Myocyte (in vitro differentiated cells): ENCODE results near the gene DDX1. TPM values are rescaled to one million over a fixed set of nuclear protein-coding genes. Genes with fewer than 3 reads are reported as not detected.
"Not testable (repeated sequence)": the region's sequence is repeated elsewhere in the genome, so short reads cannot be mapped to it uniquely, and the experiment has no call there.

Source experiments
- DNase-seq: peaks from one replicate; pipeline ENCODE4 v3.0.0-alpha.2; 2012; ENCODE audit warnings: low read depth
- total RNA-seq: library from RNA; depleted of rRNA; stranded (reverse); fragments of >200 nt; gene quantifications from 2 replicates; pipeline ENCODE4 v1.2.3, GENCODE V29; 2014

Gene DDX1
- total RNA-seq, 1 donor from 2014 or later: 89.1 TPM

DNA sequence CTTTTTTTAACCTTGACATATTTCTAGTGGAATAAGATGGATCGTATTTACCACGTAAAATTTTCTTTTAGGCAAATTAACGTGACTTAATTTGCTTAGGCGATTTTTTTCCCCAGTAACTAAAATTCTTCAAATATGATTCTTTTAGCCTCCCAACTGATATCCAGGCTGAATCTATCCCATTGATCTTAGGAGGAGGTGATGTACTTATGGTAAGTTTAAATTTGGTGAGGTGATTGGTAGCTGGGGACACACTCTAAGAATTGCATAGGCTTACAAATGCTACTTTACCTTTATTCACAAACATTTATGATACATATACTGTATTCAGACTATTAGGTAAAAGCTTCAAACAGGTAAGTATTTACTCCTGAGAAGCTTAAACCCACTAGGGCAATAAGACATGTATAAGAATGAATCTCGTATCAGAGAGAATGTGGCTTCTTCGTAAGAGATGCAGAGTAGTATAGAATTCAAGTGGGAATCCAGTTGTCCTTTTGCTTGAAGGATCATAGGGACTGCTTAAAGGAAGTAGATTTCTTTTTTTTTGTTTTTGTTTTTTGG, 3.8 kb downstream of the DDX1 start:
- no peak for DNase-seq

DNA sequence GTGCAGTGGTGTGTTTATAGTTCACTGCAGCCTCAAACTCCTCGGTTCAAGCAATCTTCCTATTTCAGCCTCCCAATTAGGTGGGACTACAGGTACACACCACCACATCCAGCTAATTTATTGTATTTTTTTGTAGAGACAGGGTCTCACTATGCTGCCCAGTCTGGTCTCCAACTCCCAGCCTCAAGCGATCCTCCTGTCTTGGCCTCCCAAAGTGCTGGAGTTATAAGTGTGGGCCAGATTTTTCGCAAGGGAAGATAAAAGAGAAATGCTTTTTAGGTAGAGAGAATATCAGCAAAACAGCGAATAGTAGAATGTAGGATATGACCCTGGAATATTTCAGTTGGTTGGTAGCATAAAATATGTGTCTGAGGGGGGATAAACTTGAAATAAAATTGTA, 4.3 kb downstream of the DDX1 start:
- DNase-seq: no peak

DNA sequence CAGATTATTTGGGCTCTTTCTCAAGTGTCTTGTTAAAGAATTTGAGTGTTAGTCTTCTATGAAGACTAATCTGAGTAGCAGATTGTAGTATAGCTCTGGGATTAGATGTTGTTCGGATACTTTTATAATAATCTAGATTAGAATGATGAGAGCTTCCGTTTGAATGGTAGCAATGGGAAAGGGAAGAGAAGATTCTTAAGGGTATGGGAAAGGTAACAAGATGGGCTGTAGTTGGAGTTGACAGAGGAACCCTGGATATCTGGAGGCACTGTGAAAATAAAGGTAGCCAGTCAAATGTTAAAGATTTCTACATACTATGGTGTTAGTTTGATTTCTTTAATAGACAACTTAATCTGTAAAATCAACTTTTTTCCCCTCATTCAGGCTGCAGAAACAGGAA, 4.7 kb downstream of the DDX1 start:
- DNase-seq: no peak

DNA sequence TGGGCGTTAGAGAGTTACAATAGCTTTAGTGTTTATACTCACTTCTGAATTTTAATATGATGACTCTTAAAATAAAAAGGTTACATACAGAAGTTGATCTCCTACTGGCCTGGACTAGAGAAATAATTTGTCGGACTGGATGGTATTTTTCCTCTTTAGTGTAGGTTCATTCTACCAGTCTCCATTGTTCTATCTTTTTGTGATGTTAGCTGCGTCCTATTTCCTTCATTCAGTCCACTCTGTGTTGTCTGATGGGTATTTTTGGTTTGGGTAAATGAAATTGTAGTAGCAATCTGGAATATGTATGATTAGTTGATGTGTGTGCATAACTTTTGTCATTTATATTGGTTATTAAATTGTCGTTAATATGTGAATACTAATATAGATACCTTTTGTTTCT, 5.3 kb downstream of the DDX1 start:
- no peak for DNase-seq

DNA sequence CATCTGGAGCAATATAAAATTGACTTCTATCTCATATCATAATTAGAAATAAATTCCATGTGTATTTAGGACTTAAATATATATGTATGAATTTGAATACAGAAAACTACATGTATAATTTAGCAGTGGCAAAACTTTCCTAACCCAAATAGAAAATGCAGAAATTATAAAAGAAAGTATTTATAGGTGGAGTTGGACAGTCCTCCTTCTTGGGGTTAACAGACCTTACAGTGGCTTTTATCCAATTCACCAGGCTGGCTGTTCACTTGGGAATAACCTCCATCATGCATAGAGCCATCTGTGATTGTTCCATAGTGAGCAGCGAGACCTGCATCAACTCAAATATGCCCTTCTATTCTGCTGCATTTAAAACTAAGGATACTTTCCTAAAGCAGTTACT, 8.3 kb downstream of the DDX1 start:
- no peak for DNase-seq

DNA sequence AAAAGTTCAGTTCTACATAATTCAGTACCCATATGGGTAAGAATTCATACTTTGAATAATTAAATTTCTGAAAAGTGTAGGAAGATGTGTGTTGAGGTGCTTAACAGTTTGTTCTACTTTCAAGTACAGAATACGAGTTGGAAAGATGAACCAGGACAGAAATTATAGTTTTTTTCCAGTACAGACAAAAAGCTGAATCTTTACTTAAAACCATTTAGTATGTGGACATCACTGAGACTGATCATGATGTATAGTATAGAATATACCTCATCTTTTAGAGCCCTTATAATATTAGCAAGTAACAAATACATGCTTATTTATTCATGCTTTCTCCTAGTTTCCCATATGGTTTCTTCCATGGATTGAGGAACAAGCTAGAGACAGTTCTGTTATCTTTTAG, 10.0 kb downstream of the DDX1 start:
- DNase-seq: no peak

DNA sequence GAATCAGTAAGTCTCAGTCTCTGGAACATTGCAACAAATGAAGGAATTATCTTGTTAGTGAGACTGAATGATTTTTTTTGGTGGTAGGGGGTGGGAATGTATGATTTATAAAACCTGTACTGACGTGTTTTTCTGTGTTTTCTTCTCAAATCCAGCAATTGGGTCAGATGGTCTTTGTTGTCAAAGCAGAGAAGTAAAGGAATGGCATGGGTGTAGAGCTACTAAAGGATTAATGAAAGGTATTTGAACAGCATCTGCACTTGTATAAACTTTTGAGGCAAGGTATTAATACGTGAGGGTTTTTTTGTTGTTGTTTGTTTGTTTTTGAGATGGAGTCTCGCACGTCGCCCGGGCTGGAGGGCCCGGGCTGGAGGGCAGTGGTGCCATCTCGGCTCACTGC, 10.7 kb downstream of the DDX1 start:
- no peak for DNase-seq

DNA sequence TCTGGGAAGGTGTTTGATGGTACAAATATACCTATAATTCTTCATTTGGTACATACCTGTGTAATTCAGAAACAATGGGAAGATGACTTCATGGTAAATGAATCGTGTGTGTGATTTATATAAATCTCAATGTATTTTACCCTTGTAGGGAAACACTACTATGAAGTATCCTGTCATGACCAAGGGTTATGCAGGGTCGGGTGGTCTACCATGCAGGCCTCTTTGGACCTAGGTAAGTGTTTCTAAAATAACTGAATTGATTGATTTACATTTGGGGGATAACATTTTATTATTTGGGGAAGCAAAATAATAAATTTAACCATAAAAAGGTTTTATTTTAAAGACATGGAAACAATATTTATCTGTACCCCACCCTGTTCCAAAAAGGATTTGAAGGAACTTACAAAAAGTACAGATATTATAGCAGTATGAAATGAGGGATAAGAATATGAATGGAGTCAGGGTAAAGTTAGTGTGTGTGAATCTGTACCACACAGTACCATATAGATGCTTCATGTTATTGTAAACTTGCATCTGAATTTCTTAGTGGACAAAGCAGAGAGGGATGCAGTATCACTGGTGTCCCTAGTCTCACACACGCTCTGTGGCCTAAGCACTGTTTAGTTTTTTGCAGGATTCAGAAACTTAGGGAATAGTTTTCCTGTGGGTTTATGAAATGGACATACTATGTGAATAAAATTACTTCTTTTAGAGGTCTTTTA, 11.5 kb downstream of the DDX1 start:
- DNase-seq: no peak

DNA sequence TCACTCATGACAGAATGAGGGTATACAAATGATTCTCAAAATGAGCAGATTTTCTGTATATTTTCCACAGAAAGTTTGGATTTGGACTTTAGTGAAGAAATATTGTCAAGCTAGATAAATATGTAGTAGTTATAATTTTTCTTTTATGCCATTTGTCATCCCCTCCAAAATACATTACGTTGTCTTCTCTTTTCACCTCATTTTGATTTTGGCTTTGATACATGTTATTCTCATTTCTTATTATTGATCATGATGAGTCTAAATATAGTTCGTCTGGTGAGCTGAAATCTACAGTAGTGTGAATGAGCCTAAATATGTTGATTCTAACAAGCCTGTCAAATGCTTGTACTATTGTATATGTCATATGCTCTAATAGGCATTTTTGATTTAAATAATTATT, 12.3 kb downstream of the DDX1 start:
- DNase-seq: no peak

DNA sequence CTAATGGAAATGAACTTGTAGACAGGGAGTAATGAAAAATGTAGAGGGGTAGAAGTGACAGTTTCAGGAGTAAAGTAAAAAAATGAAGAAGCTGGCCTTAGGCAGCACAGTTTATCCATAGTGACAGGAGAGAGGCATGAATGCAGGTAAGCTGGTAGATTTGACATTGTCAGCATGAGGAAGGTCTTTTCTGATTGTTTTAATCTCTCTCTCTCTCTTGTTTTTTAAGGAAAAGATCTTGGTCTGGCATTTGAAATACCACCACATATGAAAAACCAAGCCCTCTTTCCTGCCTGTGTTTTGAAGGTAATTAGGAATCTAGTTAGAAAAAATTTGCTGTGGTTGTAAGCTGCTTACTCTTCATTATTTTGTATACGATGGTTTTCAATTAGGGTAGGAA, 14.1 kb downstream of the DDX1 start:
- no peak for DNase-seq

DNA sequence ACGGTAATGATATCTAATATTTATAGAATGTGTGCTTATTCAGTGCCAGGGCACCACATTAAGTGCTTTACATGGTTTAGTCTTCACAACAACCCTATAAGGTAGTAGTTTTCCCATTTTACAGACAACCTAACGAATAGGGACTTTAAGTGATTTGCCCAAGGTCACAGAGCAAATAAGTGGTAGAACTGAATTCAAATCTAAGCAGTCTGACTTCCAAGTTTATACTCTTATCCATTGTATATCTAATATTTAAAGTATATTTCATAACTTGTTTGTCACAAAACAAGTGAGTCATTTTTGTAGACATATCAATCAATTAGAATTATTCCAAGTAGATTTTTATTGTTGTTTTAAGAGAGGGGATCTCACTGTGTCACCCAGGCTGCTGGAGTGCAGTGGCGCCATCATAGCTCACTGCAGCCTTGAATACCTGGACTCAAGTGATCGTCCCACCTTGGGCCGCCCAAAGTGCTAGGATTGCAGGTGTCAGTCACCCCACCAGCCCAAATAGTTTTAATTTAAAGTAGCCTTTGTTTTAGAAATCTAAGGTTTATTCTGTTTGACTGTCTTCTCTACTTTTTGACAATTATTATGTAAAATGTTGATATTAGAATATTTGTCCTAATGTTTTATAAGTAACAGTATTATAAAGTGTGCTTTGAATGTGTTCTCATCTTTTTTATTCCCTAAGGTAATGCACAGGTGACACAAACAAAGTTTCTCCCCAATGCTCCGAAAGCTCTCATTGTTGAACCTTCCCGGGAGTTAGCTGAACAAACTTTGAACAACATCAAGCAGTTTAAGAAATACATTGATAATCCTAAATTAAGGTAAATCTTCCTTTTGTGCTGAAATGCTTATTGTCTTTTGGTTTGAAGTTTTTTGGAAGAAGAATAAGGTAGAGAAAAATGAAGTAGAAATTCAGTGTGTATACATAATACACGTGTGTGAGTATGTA, 15.1 kb downstream of the DDX1 start:
- DNase-seq: no peak

DNA sequence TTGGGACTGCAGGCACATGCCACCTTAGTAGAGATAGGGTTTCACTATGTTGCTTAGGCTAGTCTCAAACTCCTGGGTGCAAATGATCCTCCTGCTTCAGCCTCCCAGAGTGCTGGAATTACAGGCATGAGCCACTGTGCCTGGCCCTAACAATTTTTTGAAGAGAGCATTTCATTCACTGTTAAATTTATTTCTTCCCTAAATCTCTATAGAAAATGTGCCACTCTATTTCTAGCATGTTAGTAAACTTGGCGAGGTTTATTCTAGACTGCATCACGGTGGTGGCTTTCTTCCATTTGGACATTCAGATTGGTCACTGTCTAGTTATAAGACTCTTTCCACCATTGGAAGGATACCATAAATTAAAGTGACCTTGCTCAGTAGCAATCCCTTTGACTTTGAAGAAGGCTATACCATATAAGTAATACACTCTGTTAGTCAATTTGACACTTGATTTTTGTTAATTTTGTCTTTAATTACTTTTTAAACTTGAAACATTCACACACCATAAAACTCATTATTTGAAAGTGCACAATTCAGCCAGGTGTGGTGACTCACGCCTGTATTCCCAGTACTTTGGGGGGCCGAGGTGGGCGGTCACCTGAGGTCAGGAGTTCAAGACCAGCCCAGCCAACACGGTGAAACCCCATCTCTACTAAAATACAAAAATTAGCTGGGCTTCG, 16.2 kb downstream of the DDX1 start:
- DNase-seq: no peak

DNA sequence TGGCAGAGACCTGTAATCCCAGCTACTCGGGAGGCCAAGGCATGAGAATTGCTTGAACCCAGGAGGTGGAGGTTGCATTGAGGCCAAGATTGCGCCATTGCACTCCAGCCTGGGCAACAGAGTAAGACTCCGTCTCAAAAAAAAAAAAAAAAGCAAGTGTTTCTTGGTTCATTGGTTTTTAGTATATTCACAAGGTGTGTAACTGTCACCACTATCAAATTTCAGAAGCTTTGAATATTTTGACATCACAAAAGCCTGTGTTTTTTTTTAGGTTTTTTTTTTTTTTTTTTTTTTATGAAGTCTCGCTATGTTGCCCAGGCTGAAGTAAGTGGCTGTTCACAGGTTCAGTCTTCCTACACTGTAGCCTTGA, 16.7 kb downstream of the DDX1 start:
- DNase-seq: no peak

DNA sequence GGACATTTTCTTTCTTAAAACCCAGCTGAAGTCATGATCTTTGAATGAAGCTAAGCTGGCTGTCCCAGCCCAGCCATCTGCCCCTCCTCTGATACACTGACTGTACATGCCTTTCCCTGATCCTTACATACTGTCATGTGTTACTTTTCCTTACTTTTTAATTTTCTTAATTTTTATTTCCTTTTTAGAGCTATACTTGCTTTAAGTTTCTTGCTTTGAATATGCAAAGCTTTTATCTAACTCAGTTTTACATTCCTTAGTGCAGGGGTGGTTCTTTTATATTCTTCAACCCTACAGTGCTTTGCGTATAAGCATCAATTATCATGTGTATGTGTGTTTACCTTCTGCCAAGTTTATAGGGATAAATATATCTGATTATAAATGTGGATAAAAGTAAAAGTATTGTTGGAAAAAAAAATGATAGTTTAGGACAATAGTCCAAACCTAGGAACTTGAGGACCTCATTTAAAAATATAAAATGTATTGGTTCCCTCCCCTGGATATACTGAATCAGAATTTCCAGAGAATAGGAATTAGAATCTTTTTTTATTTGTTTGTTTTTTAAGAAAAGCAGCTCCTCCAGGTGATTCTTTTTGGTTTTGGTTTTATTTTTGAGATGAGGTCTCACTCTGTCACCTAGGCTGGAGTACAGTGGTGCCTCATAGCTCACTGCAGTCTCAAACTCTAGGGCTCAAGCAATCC, 17.8 kb downstream of the DDX1 start:
- no peak for DNase-seq

DNA sequence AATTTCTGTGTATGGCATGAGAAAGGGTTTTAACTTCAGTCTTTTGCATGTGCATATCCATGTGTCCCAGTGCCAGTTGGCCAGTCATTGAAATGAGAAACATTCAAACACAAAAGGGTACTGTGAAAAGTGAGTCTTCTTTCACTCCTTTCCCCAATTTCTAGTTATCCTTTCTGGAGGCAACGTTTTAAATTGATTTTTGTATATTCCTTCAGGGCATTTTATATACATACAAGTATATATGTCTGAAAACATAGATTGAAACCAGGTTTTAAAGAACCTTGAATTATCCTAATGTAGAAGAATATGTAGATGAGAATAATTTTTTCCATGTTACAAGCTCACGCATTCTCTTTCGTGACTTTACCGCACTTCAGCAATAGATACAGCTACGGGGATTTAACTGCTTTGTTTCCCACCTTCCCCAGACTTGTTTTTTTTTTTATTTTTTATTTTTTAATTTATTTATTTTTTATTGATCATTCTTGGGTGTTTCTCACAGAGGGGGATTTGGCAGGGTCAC, 18.8 kb downstream of the DDX1 start:
- no peak for DNase-seq

DNA sequence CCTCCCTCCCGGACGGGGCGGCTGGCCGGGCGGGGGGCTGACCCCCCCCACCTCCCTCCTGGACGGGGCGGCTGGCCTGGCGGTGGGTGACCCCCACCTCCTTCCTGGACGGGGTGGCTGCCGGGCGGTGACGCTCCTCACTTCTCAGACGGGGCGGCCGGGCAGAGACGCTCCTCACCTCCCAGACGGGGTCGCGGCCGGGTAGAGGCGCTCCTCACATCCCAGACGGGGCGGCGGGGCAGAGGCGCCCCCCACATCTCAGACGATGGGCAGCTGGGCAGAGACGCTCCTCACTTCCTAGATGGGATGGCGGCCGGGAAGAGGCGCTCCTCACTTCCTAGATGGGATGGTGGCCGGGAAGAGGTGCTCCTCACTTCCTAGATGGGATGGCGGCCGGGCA, 20.4 kb downstream of the DDX1 start:
- DNase-seq: not testable (repeated sequence)

DNA sequence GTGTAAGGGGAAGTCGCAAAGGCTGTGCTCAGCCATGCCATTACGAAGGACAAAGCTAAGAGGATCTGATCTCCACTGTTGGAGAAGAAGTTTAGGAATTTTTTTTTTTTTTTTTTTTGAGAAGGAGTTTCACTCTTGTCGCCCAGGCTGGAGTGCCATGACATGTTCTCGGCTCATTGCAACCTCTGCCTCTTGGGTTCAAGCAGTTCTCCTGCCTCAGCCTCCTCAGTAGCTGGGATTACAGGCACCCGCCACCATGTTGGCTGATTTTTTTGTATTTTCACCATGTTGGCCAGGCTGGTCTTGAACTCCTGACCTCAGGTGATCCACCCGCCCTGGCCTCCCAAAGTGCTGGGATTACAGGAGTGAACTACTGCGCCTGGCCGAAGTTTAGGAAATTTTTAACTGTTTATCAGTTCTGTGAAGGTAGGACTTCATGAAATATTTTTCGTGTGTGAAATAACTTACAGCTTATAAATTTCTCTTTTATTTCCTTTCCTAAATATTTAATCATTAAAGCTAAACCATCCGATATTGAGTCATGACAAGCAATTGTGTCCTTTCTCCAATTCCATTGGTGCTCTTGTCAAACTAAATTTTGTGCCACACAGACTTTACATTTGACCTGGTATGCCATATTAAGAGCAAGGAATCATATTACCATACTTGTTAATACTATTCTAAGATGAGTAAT, 22.2 kb downstream of the DDX1 start:
- DNase-seq: no peak

DNA sequence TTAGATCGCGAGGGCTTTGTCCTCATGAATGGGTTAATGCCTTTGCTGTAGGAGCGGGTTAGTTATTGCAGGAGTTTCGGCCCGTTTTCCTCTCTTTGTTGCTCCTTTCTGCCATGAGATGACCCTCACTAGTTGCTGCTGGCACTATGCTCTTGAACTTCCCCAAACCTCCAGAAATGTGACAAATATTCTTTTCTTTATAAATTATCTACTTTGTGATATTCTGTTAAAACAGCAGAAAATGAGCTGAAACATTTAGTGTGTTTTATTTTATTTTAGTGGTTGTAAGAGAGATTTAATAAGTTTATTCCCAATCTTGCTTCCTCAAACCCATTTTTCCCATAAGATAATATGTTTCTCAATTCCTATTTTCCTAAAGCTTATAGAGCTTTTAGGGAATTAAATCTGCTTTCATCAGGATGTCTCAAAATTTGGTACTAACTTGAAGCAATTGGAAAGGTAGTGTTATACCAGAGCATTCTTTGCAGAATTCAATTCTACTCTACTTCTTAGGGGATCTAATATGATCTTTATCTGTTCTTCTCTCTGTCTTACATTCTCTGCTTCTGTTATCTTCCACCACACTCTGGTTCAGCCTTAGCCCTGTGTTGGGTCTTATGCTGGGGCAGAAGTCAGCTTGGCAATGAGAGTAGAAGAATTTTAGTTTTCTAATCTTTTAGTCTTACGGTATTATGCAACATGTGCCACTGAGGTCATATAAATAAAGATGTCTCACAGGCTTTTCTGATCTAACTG, 23.1 kb downstream of the DDX1 start:
- DNase-seq: no peak

DNA sequence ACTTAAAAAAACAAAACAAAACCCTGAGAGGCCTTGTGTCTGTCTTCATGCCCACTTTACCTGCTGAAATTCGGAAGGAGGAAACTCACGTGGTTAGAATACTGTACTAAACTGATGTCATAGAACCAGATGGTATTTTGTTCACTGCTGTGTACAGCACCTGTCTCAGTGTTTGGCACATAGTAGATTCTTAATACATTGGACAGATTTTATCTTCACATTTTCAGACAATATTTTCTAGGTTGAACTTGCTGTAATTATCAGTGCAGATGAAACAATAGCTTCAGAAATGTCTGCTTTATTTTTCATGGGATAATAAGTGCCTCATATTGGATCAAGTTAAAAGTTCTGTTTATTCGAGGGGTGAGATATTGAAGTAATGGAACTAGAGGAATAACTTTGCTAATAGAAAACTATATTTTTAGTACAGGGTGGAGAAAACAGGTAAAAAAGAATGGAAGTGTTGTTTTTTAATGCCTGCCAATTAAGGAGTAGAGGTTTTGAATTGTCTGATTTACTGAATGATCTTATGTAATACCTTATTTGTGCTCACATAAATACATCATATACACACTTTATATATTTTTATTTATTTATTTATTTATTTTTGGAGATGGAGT, 23.7 kb downstream of the DDX1 start:
- DNase-seq: no peak
